Epidermal melanocyte (primary cell): ENCODE results near the gene BDP1.
A peak's percentile ranks its signal among the peaks of the same experiment; 100 is the strongest.
"Not testable (repeated sequence)": the region's sequence is repeated elsewhere in the genome, so short reads cannot be mapped to it uniquely, and the experiment has no call there.

ENCODE experiments used
- DNase-seq: peaks from one replicate; pipeline ENCODE4 v3.0.0; 2011; ENCODE audit warnings: low spot score; ENCODE audit not compliant: insufficient read length

BDP1 gene

GRCh38 chr5:71564895-71565294, 109.4 kb downstream of the BDP1 start:
- DNase-seq = no peak

- DNase-seq = no peak
These were observed 114.5 kb downstream of the BDP1 start for GRCh38 chr5:71569748-71570509.

- DNase-seq = not testable (repeated sequence)
These were observed 116.4 kb downstream of the BDP1 start for GRCh38 chr5:71571811-71572210.

GRCh38 chr5:71573591-71573990, 118.1 kb downstream of the BDP1 start:
- DNase-seq = no peak

- not testable (repeated sequence) for DNase-seq
These were observed 120.1 kb downstream of the BDP1 start for GRCh38 chr5:71575588-71575987.

- DNase-seq = no peak
These were observed 120.8 kb downstream of the BDP1 start for GRCh38 chr5:71576241-71576640.

- not testable (repeated sequence) for DNase-seq
These were observed 122.4 kb downstream of the BDP1 start for GRCh38 chr5:71577839-71578238.

GRCh38 chr5:71582945-71583584, 127.6 kb downstream of the BDP1 start:
- no peak for DNase-seq

- no peak for DNase-seq
These were observed 130.8 kb downstream of the BDP1 start for GRCh38 chr5:71586052-71586940.

- peak; percentile 92 for DNase-seq
These were observed 131.7 kb downstream of the BDP1 start, which contains the start of gene MCCC2 for GRCh38 chr5:71586941-71587765. Gene MCCC2 (plus strand): TSS chr5:71587340. CDS start chr5:71587426, 86 bp downstream.

GRCh38 chr5:71587766-71588532, 132.5 kb downstream of the BDP1 start:
- no peak for DNase-seq

GRCh38 chr5:71588533-71588885, 133.1 kb downstream of the BDP1 start:
- no peak for DNase-seq

GRCh38 chr5:71589903-71590302, 134.5 kb downstream of the BDP1 start:
- no peak for DNase-seq

- no peak for DNase-seq
These were observed 135.6 kb downstream of the BDP1 start for GRCh38 chr5:71591100-71591499.

GRCh38 chr5:71596169-71596568, 140.7 kb downstream of the BDP1 start:
- no peak for DNase-seq

GRCh38 chr5:71597001-71597400, 141.6 kb downstream of the BDP1 start:
- DNase-seq = no peak

GRCh38 chr5:71600783-71601182, 145.3 kb downstream of the BDP1 start:
- DNase-seq = no peak

- peak; percentile 51 for DNase-seq
These were observed 146.0 kb downstream of the BDP1 start for GRCh38 chr5:71601222-71602026.

GRCh38 chr5:71609916-71610315, 154.5 kb downstream of the BDP1 start:
- DNase-seq = not testable (repeated sequence)
